Measurements from ENCODE around the gene ZSCAN4.

The ZSCAN4 gene

GRCh38 chr19:57668635-57669034, at the start of gene ZSCAN4:
Gene ZSCAN4 (plus strand): TSS chr19:57668935. CDS start chr19:57676146, 7,211 bp downstream.
- DNase-seq = no peak

- no peak for DNase-seq
Measured at GRCh38 chr19:57620673-57621348, 47.9 kb upstream of the ZSCAN4 start.

GRCh38 chr19:57623091-57623490, 45.6 kb upstream of the ZSCAN4 start:
- DNase-seq = no peak

- DNase-seq = peak; percentile 80 to 87
Measured at GRCh38 chr19:57632987-57633831, 35.5 kb upstream of the ZSCAN4 start, which contains the start of gene ZNF211. Gene ZNF211 (plus strand): TSS chr19:57633168. CDS start chr19:57633347, 179 bp downstream.

- no peak for DNase-seq
Measured at GRCh38 chr19:57633832-57634131, 35.0 kb upstream of the ZSCAN4 start.

GRCh38 chr19:57637379-57637778, 31.4 kb upstream of the ZSCAN4 start:
- no peak for DNase-seq

GRCh38 chr19:57641715-57642234, 27.0 kb upstream of the ZSCAN4 start:
- no peak for DNase-seq

- no peak for DNase-seq
Measured at GRCh38 chr19:57642396-57643046, 26.2 kb upstream of the ZSCAN4 start.

GRCh38 chr19:57643734-57644133, 25.0 kb upstream of the ZSCAN4 start:
- no peak for DNase-seq

GRCh38 chr19:57648331-57649003, 20.3 kb upstream of the ZSCAN4 start:
- DNase-seq = no peak

GRCh38 chr19:57651654-57651996, 17.1 kb upstream of the ZSCAN4 start:
- DNase-seq = no peak

GRCh38 chr19:57653689-57654088, 15.0 kb upstream of the ZSCAN4 start:
- no peak for DNase-seq

- no peak for DNase-seq
Measured at GRCh38 chr19:57655443-57655842, 13.3 kb upstream of the ZSCAN4 start.

- DNase-seq = no peak
Measured at GRCh38 chr19:57656346-57656745, 12.4 kb upstream of the ZSCAN4 start.

GRCh38 chr19:57664269-57665127, 4.2 kb upstream of the ZSCAN4 start:
- no peak for DNase-seq

- DNase-seq = no peak
Measured at GRCh38 chr19:57665261-57665806, 3.4 kb upstream of the ZSCAN4 start.

GRCh38 chr19:57667228-57667627, 1.5 kb upstream of the ZSCAN4 start:
- DNase-seq = no peak

GRCh38 chr19:57671124-57671895, 2.6 kb downstream of the ZSCAN4 start:
- DNase-seq = no peak

GRCh38 chr19:57672466-57672865, 3.7 kb downstream of the ZSCAN4 start:
- no peak for DNase-seq

GRCh38 chr19:57675881-57676280, 7.1 kb downstream of the ZSCAN4 start:
- DNase-seq = no peak

- DNase-seq = no peak
Measured at GRCh38 chr19:57682226-57682766, 13.6 kb downstream of the ZSCAN4 start.

All from activated CD4-positive, alpha-beta T cell treated with anti-CD3 and anti-CD28 coated beads for 4 hours (primary cell).